ENCODE data around the gene GLI1.

The GLI1 gene

GRCh38 chr12:57471661-57472060 lies 12.1 kb downstream of the GLI1 start:
- H3K36me3 Mint-ChIP-seq (ENCODE audit: low read depth) = peaks cover 59% of the 10 kb centered on the region
- no peaks in the 10 kb centered on the region for H3K27me3 Mint-ChIP-seq (ENCODE audit: low read depth)
- H3K4me1 Mint-ChIP-seq (ENCODE audit: low read depth) = peaks cover 28% of the 10 kb centered on the region
- no peak overlapping the region for H3K4me3 Mint-ChIP-seq
- no peaks in the 10 kb centered on the region for H3K9me3 Mint-ChIP-seq
- no peak for DNase-seq (ENCODE audit: low spot score)
- no peak overlapping the region for H3K27ac Mint-ChIP-seq

GRCh38 chr12:57472391-57472790 lies 12.8 kb downstream of the GLI1 start:
- no peak overlapping the region for H3K4me3 Mint-ChIP-seq
- peaks cover 64% of the 10 kb centered on the region for H3K36me3 Mint-ChIP-seq (ENCODE audit: low read depth)
- no peak for DNase-seq (ENCODE audit: low spot score)

GRCh38 chr12:57473392-57473791 lies 13.8 kb downstream of the GLI1 start:
- no peaks in the 10 kb centered on the region for H3K9me3 Mint-ChIP-seq
- H3K4me3 Mint-ChIP-seq = no peak overlapping the region
- DNase-seq (ENCODE audit: low spot score) = no peak
- H3K36me3 Mint-ChIP-seq (ENCODE audit: low read depth) = peaks cover 61% of the 10 kb centered on the region
- H3K27me3 Mint-ChIP-seq (ENCODE audit: low read depth) = no peaks in the 10 kb centered on the region
- H3K27ac Mint-ChIP-seq = no peak overlapping the region
- H3K4me1 Mint-ChIP-seq (ENCODE audit: low read depth) = peaks cover 39% of the 10 kb centered on the region

More at GRCh38 chr12:57472391-57472790, 12.8 kb downstream of the GLI1 start:
- no peaks in the 10 kb centered on the region for H3K9me3 Mint-ChIP-seq
- no peak overlapping the region for H3K27ac Mint-ChIP-seq
- H3K4me1 Mint-ChIP-seq (ENCODE audit: low read depth) = peaks cover 31% of the 10 kb centered on the region
- no peaks in the 10 kb centered on the region for H3K27me3 Mint-ChIP-seq (ENCODE audit: low read depth)

- peak overlapping the region; percentile 72 for H3K4me3 Mint-ChIP-seq
- DNase-seq (ENCODE audit: low spot score) = no peak
- H3K27me3 Mint-ChIP-seq (ENCODE audit: low read depth) = no peaks in the 10 kb centered on the region
- peaks cover 64% of the 10 kb centered on the region for H3K36me3 Mint-ChIP-seq (ENCODE audit: low read depth)
- H3K27ac Mint-ChIP-seq = peak overlapping the region; percentile 64
- peaks cover 44% of the 10 kb centered on the region for H3K4me1 Mint-ChIP-seq (ENCODE audit: low read depth)
- H3K9me3 Mint-ChIP-seq = no peaks in the 10 kb centered on the region
Measured at GRCh38 chr12:57473886-57474285, 14.3 kb downstream of the GLI1 start.

- no peak for DNase-seq (ENCODE audit: low spot score)
- Mint-ChIP-seq H3K36me3 (ENCODE audit: low read depth) (peaks cover 59% of the 10 kb centered on the region), H3K27me3 (ENCODE audit: low read depth) (no peaks in the 10 kb centered on the region), H3K27ac (peak overlapping the region; percentile 64), H3K4me1 (ENCODE audit: low read depth) (peaks cover 50% of the 10 kb centered on the region), H3K9me3 (no peaks in the 10 kb centered on the region), H3K4me3 (peak overlapping the region; percentile 72)
Measured at GRCh38 chr12:57474430-57474829, 14.8 kb downstream of the GLI1 start.

- Mint-ChIP-seq H3K27me3 (ENCODE audit: low read depth) (no peaks in the 10 kb centered on the region), H3K9me3 (no peaks in the 10 kb centered on the region), H3K27ac (peak overlapping the region; percentile 64), H3K36me3 (ENCODE audit: low read depth) (peaks cover 55% of the 10 kb centered on the region), H3K4me3 (peak overlapping the region; percentile 72), H3K4me1 (ENCODE audit: low read depth) (peaks cover 54% of the 10 kb centered on the region)
- DNase-seq (ENCODE audit: low spot score) = no peak
Measured at GRCh38 chr12:57474862-57475261, 15.3 kb downstream of the GLI1 start.

GRCh38 chr12:57475271-57476161 lies 15.9 kb downstream of the GLI1 start:
- peak overlapping the region; percentile 46 for H3K27ac Mint-ChIP-seq
- H3K36me3 Mint-ChIP-seq (ENCODE audit: low read depth) = peaks cover 55% of the 10 kb centered on the region
- no peaks in the 10 kb centered on the region for H3K9me3 Mint-ChIP-seq
- peak overlapping the region; percentile 96 for H3K4me3 Mint-ChIP-seq
- H3K27me3 Mint-ChIP-seq (ENCODE audit: low read depth) = no peaks in the 10 kb centered on the region
- DNase-seq (ENCODE audit: low spot score) = no peak
- H3K4me1 Mint-ChIP-seq (ENCODE audit: low read depth) = peaks cover 58% of the 10 kb centered on the region

- H3K36me3 Mint-ChIP-seq (ENCODE audit: low read depth) = peaks cover 51% of the 10 kb centered on the region
- peak overlapping the region; percentile 99 for H3K27ac Mint-ChIP-seq
- no peaks in the 10 kb centered on the region for H3K27me3 Mint-ChIP-seq (ENCODE audit: low read depth)
- peak overlapping the region; percentile 96 for H3K4me3 Mint-ChIP-seq
- DNase-seq (ENCODE audit: low spot score) = peak; percentile 81
- no peaks in the 10 kb centered on the region for H3K9me3 Mint-ChIP-seq
- H3K4me1 Mint-ChIP-seq (ENCODE audit: low read depth) = peaks cover 64% of the 10 kb centered on the region
Measured at GRCh38 chr12:57476162-57476992, 16.8 kb downstream of the GLI1 start.

GRCh38 chr12:57476993-57477709 lies 17.6 kb downstream of the GLI1 start:
- peak overlapping the region; percentile 96 for H3K4me3 Mint-ChIP-seq
- no peaks in the 10 kb centered on the region for H3K27me3 Mint-ChIP-seq (ENCODE audit: low read depth)
- H3K27ac Mint-ChIP-seq = peak overlapping the region; percentile 99
- H3K9me3 Mint-ChIP-seq = no peaks in the 10 kb centered on the region
- peaks cover 46% of the 10 kb centered on the region for H3K36me3 Mint-ChIP-seq (ENCODE audit: low read depth)
- H3K4me1 Mint-ChIP-seq (ENCODE audit: low read depth) = peaks cover 64% of the 10 kb centered on the region
- no peak for DNase-seq (ENCODE audit: low spot score)

GRCh38 chr12:57477710-57478681 lies 18.4 kb downstream of the GLI1 start:
- peak; percentile 62 for DNase-seq (ENCODE audit: low spot score)
- H3K4me3 Mint-ChIP-seq = peak overlapping the region; percentile 96
- H3K27ac Mint-ChIP-seq = peak overlapping the region; percentile 99
- H3K4me1 Mint-ChIP-seq (ENCODE audit: low read depth) = peaks cover 60% of the 10 kb centered on the region
- no peaks in the 10 kb centered on the region for H3K27me3 Mint-ChIP-seq (ENCODE audit: low read depth)
- no peaks in the 10 kb centered on the region for H3K9me3 Mint-ChIP-seq
- H3K36me3 Mint-ChIP-seq (ENCODE audit: low read depth) = peaks cover 39% of the 10 kb centered on the region

GRCh38 chr12:57479043-57479375 lies 19.4 kb downstream of the GLI1 start:
- Mint-ChIP-seq H3K27me3 (ENCODE audit: low read depth) (no peaks in the 10 kb centered on the region), H3K4me1 (ENCODE audit: low read depth) (peaks cover 56% of the 10 kb centered on the region), H3K4me3 (peak overlapping the region; percentile 96), H3K36me3 (ENCODE audit: low read depth) (peaks cover 31% of the 10 kb centered on the region), H3K27ac (peak overlapping the region; percentile 99), H3K9me3 (no peaks in the 10 kb centered on the region)
- DNase-seq (ENCODE audit: low spot score) = no peak

GRCh38 chr12:57479376-57480115 lies 20.0 kb downstream of the GLI1 start, which contains the start of gene ARHGAP9:
TSS of gene ARHGAP9 (minus strand) at chr12:57479866. CDS start at chr12:57479406, 460 bp downstream.
- Mint-ChIP-seq H3K27me3 (ENCODE audit: low read depth) (no peaks in the 10 kb centered on the region), H3K4me3 (peak within 1 kb of the TSS; percentile 96)

More at GRCh38 chr12:57479376-57480115, 20.0 kb downstream of the GLI1 start, which contains the start of gene ARHGAP9:
- H3K4me1 Mint-ChIP-seq (ENCODE audit: low read depth) = peaks cover 50% of the 10 kb centered on the region
- H3K9me3 Mint-ChIP-seq = no peaks in the 10 kb centered on the region
- DNase-seq (ENCODE audit: low spot score) = peak; percentile 50
- peak within 1 kb of the TSS; percentile 99 for H3K27ac Mint-ChIP-seq
- H3K36me3 Mint-ChIP-seq (ENCODE audit: low read depth) = peaks cover 26% of the 10 kb centered on the region
